Kidney epithelial cell (primary cell): ENCODE data around the gene ZC3H18. TPM values are rescaled to one million over a fixed set of nuclear protein-coding genes. Genes with fewer than 3 reads are reported as not detected.

Source experiments
- DNase-seq: peaks from one replicate; pipeline ENCODE4 v3.0.0-alpha.2; 2010; ENCODE audit warnings: low read depth
- H3K27me3 ChIP-seq: 2 replicates; pipeline ENCODE4 v1.6.0; 2011; ENCODE audit warnings: low read length; ENCODE audit not compliant: control insufficient read depth, insufficient read depth
- H3K36me3 ChIP-seq: 2 replicates; pipeline ENCODE4 v1.5.1; 2011; ENCODE audit warnings: low read length; ENCODE audit not compliant: control insufficient read depth, insufficient read depth
- H3K4me3 ChIP-seq: 2 replicates; pipeline ENCODE4 v1.5.1; 2011; ENCODE audit warnings: low read depth, mild to moderate bottlenecking, control low read depth, low read length
- total RNA-seq: library from RNA; depleted of rRNA; stranded (reverse); fragments of >200 nt; gene quantifications from 2 replicates; pipeline ENCODE4 v1.2.3, GENCODE V29; 2015
- TF ChIP-seq, protein P1 (sequence below): IDR thresholded peaks from 2 replicates; pipeline ENCODE4 v1.5.1; 2011; ENCODE audit warnings: mild to moderate bottlenecking, moderate library complexity, low read length, control low read depth, inconsistent platforms; ENCODE audit not compliant: insufficient read depth, poor library complexity, severe bottlenecking

Gene ZC3H18
- total RNA-seq, 1 donor from 2014 or later, result 20.2 TPM

DNA sequence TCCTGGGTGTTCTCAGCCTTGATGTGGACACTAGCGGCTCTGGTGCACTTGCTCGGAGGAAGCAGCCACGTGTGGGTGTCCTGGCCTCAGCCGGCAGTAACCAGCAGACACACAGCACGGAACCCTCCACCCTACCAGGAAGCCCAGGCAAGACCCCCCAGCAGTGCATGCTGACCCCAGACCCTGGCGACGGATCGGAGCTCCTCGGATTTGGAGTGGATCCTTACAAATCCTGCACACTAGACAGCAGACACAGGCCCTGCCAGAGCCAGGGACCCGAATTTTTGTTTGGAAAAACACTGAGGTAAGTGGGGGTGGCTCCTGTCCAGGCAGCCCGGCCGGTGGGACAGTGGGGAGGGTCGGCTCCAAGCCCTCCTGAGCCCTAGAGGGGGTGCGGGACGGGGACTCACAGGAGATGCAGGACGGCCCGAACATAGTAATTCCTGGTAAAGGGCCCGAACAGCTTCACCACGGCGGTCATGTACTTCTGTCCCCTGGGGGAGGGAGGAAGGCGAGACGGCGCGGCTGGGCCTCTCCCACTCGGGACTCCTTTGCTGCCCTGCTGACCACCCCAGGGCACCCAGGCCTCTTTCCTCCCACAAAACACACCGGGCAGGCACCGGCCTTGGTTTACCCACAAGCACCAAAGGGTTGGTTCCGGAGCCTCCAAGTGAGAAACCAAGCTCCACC, 76.3 kb downstream of the ZC3H18 start:
- no peak for DNase-seq
- no peaks in the 10 kb centered on the region for H3K36me3 ChIP-seq
- TF ChIP-seq, protein P1, sequence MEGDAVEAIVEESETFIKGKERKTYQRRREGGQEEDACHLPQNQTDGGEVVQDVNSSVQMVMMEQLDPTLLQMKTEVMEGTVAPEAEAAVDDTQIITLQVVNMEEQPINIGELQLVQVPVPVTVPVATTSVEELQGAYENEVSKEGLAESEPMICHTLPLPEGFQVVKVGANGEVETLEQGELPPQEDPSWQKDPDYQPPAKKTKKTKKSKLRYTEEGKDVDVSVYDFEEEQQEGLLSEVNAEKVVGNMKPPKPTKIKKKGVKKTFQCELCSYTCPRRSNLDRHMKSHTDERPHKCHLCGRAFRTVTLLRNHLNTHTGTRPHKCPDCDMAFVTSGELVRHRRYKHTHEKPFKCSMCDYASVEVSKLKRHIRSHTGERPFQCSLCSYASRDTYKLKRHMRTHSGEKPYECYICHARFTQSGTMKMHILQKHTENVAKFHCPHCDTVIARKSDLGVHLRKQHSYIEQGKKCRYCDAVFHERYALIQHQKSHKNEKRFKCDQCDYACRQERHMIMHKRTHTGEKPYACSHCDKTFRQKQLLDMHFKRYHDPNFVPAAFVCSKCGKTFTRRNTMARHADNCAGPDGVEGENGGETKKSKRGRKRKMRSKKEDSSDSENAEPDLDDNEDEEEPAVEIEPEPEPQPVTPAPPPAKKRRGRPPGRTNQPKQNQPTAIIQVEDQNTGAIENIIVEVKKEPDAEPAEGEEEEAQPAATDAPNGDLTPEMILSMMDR, result no peak
- H3K27me3 ChIP-seq, result no peaks in the 10 kb centered on the region
- no peak overlapping the region for H3K4me3 ChIP-seq

DNA sequence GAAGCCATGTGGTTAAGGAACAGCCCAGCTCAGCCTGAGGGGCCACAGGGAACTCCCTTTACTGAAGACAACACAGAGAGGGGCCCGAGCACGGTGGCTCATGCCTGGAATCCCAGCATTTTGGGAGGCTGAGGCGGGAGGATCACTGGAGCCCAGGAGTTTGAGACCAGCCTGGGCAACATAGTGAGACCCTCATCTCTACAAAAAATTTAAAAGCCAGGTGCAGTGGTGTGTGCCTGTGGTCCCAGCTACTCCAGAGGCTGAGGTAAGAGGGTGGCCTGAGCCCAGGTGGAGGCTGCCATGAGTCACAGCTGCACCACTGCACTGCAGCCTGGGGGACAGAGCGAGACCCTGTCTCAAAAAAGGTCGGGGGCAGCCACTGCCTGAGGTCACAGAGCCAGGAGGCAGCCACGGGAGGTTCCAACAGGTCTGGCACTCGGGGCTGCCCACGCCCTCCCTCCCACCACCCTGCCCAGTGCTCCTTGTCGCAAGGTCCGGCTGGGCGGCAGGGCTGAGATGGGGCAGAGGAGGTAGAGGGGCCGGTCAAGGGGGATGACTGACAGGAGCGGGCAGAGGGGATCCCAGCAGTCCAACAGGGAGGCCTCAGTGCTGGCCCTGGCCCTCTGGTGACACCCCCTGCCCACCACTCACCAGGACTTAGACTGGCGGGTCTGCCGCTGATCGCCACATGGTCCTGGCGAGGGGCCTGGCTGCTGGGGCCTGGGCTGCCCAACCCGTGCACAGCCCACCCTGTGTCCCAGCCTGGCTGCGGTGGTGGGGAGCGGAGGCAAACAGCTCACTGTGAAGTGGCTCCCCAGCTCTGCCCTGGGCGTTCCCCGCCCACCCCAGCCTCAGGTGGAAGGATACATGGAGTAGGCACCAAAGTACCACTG, 77.2 kb downstream of the ZC3H18 start:
- H3K4me3 ChIP-seq, result no peak overlapping the region
- DNase-seq, result no peak
- no peaks in the 10 kb centered on the region for H3K27me3 ChIP-seq
- TF ChIP-seq, protein P1, result no peak
- H3K36me3 ChIP-seq, result no peaks in the 10 kb centered on the region

DNA sequence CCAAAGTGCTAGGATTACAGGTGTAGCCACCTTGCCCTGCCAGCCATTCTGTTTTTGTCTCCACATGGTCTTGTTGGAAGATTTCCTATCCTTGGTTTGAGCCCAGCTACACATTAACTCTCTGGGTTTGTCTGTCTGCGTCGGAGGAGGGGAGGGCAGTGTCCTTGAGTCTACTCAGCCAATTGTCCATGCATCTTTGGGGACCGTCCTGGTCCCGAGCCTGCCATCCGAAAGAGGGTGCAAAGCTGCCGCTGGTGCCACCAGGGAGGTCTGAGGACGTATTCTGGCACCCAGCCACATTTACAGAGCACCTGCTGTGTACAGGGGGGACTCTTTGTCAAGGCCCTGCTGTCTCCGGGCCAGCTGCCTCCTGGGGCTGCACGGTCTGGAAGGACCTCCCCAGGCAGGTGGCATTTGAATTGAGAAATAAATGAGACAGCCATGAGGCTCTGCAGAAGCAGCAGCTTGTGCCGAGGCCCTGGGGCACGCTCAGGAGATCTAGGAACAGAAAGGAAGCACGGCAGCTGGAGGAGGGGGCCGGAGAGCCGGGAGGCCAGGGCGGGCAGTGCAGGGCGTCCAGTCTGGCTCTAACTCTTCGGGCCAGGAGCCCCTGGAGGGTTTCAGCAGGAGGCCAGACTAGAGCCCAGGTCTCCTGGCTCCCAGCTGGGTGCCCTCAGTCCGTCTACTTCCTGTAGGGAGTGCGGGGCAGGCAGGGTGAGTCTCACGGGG, 79.2 kb downstream of the ZC3H18 start:
- Histone ChIP-seq H3K27me3 (no peaks in the 10 kb centered on the region), H3K4me3 (peak overlapping the region; percentile 75), H3K36me3 (no peaks in the 10 kb centered on the region)
- no peak for DNase-seq
- TF ChIP-seq, protein P1, result no peak

DNA sequence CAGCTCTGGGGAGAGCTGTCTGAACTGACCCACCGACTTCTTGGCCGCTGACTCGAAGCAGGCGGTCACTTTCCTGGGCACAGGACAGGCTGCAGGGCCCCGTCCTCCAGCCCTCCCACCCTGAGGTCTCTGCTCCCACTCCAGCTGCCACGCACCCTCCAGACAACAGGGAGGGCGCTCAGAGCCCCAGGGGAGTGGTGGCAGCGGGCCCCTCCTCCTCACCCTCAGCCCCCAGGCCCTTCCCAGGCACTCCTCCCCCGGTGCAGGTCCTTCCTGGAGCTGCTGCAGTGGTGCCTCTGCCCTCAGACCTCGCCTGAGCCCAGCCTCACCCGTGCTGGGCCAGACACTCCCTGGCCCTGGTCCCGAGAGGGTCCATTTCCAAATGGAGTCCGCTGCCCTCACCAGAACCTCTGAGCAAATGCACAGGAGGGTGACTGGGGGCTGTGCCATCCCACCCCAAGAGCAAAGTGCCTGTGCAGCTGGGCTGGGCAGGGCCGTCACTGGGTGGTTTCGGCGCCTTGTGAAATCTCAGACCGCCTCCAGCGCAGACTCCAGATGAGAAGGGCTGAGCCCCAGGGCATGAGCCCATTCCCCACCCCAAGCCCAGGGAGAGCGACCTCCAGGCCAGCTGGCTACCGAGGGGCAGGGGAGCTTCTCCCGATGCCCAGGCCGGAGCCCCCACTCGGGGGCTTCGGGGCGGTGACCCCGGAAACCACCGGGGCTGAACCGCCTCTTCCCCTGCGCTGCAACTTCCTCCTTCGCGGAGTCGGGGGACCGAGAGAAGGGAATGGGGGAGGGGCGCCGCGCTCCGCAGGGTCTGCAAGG, 79.9 kb downstream of the ZC3H18 start:
- DNase-seq, result no peak
- peak overlapping the region; percentile 75 for H3K4me3 ChIP-seq
- H3K27me3 ChIP-seq, result no peaks in the 10 kb centered on the region
- TF ChIP-seq, protein P1, result no peak
- H3K36me3 ChIP-seq, result peaks cover 2% of the 10 kb centered on the region

DNA sequence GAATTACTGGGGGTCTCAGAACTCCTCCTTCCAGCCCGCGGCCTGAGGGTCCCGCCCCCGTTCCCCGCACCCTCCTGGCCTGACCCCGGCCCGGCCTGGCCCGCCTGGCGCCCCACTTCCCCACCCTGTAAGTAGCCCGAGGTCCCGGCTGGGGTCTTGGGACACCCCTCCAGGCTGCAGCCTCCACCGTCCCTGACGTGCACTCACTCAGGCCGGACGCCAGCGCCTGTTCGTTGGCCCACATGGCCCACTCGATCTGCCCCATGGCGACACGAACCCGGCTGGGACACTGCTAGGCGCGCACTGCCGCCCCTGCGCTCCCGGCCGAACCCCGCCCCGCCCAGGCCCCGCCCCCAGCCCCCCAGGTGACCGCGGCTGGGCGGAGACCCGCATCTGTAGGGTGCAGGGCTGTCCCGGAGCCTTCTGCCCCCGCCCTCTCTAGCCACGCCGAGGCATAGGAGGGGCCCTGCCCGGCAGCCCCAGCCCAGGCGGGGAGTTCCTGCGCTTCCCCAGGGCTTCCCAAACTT, 80.6 kb downstream of the ZC3H18 start, which contains the start of gene CYBA:
Gene CYBA (minus strand): TSS at position 305 of the 527 bp plus-strand sequence. CDS start 40 bp downstream, at position 265.
- peaks cover 2% of the 10 kb centered on the region for H3K36me3 ChIP-seq
- H3K27me3 ChIP-seq, result no peaks in the 10 kb centered on the region

More for the DNA sequence above, 80.6 kb downstream of the ZC3H18 start, which contains the start of gene CYBA:
- no peak for DNase-seq
- TF ChIP-seq, protein P1, result no peak
- H3K4me3 ChIP-seq, result peak within 1 kb of the TSS; percentile 75
